SU-DHL-6 (cell line): ENCODE measurements around the gene CD6.

Experiments used
- EZH2phosphoT487 ChIP-seq: fragments of 200-600 bp; sonication (generic), shearing (Covaris generic); conservative IDR thresholded peaks from 2 replicates; pipeline ENCODE4 v1.6.1; 2018; ENCODE audit warnings: mild to moderate bottlenecking, antibody characterized with exemption, low read length, moderate library complexity, mixed read lengths
- TF ChIP-seq, protein P1 (sequence below): fragments of 200-600 bp; sonication (generic); IDR thresholded peaks from one replicate; pipeline ENCODE4 v1.5.1; 2017; ENCODE audit warnings: antibody characterized with exemption, mild to moderate bottlenecking, low read length, moderate library complexity; ENCODE audit not compliant: insufficient read depth, poor library complexity, severe bottlenecking

DNA sequence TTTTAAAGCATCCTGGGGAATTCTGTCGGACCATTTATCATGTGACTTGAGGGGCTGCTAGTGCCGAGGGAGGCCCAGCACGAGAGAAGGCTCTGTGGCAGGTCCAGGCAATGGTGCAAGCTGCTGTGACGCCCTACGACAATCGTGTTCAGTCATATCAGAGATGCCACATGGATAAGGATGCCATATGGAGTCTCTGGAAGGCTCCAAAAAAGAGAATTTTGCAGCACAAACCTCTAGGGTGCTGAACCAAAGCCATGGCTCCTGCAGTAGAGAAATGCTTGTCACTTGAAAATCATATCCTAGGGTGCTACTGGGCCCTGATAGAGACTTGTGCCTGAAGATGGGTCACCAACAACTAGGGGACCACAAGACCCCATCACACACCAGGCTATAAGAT, 6.7 kb upstream of the CD6 start:
- TF ChIP-seq, protein P1, sequence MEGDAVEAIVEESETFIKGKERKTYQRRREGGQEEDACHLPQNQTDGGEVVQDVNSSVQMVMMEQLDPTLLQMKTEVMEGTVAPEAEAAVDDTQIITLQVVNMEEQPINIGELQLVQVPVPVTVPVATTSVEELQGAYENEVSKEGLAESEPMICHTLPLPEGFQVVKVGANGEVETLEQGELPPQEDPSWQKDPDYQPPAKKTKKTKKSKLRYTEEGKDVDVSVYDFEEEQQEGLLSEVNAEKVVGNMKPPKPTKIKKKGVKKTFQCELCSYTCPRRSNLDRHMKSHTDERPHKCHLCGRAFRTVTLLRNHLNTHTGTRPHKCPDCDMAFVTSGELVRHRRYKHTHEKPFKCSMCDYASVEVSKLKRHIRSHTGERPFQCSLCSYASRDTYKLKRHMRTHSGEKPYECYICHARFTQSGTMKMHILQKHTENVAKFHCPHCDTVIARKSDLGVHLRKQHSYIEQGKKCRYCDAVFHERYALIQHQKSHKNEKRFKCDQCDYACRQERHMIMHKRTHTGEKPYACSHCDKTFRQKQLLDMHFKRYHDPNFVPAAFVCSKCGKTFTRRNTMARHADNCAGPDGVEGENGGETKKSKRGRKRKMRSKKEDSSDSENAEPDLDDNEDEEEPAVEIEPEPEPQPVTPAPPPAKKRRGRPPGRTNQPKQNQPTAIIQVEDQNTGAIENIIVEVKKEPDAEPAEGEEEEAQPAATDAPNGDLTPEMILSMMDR, result no peak
- no peak for TF ChIP-seq EZH2phosphoT487
